SJSA1 (cell line): Measurements from ENCODE around the gene GPC1. TPM values are rescaled to one million over a fixed set of nuclear protein-coding genes. Genes with fewer than 3 reads are reported as not detected.

Experiments used
- DNase-seq, 2 experiments: peaks; one replicate each; pipeline ENCODE4 v3.0.0-alpha.2; 2015 to 2020; ENCODE audit warnings: low spot score in 2 of 2, low read depth in 1 of 2
- H3K27ac ChIP-seq: fragments of 250-450 bp; sonication (Bioruptor Pico); 2 replicates; pipeline ENCODE4 v1.5.1; 2020; ENCODE audit warnings: mild to moderate bottlenecking, moderate library complexity
- H3K27me3 ChIP-seq: fragments of 250-450 bp; sonication (Bioruptor Pico); replicated peaks from 2 replicates; pipeline ENCODE4 v1.5.1; 2020; ENCODE audit warnings: mild to moderate bottlenecking, moderate library complexity
- H3K36me3 ChIP-seq: fragments of 250-450 bp; sonication (Bioruptor Pico); 2 replicates; pipeline ENCODE4 v1.5.1; 2020; ENCODE audit warnings: mild to moderate bottlenecking
- H3K4me1 ChIP-seq: fragments of 250-450 bp; sonication (Bioruptor Pico); replicated peaks from 2 replicates; pipeline ENCODE4 v1.6.1; 2021; ENCODE audit warnings: mild to moderate bottlenecking
- H3K4me3 ChIP-seq: fragments of 250-450 bp; sonication (Bioruptor Pico); 2 replicates; pipeline ENCODE4 v1.5.1; 2020; ENCODE audit warnings: mild to moderate bottlenecking
- H3K9me3 ChIP-seq: fragments of 250-450 bp; sonication (Bioruptor Pico); replicated peaks from 2 replicates; pipeline ENCODE4 v1.5.1; 2020; ENCODE audit warnings: mild to moderate bottlenecking
- total RNA-seq: library from RNA; depleted of rRNA; stranded (reverse); fragments of >200 nt; shearing (Covaris generic); gene quantifications from 2 replicates; pipeline ENCODE4 v1.2.3, GENCODE V29; 2014

Gene GPC1
- total RNA-seq, 1 experiment from 2014 or later = 63.4 TPM

DNA sequence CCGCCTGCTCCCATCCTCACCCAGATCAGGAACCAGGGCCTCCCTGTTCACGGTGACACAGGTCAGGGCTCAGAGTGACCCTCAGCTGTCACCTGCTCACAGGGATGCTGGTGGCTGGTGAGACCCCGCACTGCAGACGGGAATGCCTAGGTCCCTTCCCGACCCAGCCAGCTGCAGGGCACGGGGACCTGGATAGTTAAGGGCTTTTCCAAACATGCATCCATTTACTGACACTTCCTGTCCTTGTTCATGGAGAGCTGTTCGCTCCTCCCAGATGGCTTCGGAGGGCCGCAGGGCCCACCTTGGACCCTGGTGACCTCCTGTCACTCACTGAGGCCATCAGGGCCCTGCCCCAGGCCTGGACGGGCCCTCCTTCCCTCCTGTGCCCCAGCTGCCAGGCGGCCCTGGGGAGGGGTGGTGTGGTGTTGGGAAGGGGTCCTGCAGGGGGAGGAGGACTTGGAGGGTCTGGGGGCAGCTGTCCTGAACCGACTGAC lies 31.7 kb downstream of the GPC1 start:
- Histone ChIP-seq H3K4me3 (no peak overlapping the region), H3K27me3 (peaks cover 5% of the 10 kb centered on the region; the same call in 1 of the 2 replicates), H3K36me3 (peaks cover 15% of the 10 kb centered on the region), H3K9me3 (no peaks in the 10 kb centered on the region), H3K4me1 (no peaks in the 10 kb centered on the region), H3K27ac (no peak overlapping the region)
- peak in 1 of 2 experiments; percentile 39 for DNase-seq

DNA sequence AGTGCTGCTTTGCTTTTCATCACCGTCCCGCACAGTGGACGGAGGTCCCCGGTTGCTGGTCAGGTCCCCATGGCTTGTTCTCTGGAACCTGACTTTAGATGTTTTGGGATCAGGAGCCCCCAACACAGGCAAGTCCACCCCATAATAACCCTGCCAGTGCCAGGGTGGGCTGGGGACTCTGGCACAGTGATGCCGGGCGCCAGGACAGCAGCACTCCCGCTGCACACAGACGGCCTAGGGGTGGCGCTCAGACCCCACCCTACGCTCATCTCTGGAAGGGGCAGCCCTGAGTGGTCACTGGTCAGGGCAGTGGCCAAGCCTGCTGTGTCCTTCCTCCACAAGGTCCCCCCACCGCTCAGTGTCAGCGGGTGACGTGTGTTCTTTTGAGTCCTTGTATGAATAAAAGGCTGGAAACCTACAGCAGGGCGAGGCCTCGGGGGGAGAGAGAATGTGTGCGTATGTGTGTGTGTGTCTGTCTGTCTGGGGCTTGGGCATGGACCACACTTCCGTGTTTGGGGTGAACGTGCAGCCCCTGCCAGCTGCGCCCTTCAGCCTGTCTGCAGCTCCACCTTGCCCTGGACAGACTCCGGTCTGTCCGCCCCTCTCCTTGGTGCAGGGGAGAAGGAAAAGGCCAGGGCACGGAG lies 32.3 kb downstream of the GPC1 start:
- no peak overlapping the region for H3K27ac ChIP-seq
- peaks cover 14% of the 10 kb centered on the region for H3K36me3 ChIP-seq
- no peaks in the 10 kb centered on the region for H3K4me1 ChIP-seq
- no peak overlapping the region for H3K4me3 ChIP-seq
- no peak for DNase-seq
- no peaks in the 10 kb centered on the region for H3K9me3 ChIP-seq
- peaks cover 5% of the 10 kb centered on the region; the same call in 1 of the 2 replicates for H3K27me3 ChIP-seq

DNA sequence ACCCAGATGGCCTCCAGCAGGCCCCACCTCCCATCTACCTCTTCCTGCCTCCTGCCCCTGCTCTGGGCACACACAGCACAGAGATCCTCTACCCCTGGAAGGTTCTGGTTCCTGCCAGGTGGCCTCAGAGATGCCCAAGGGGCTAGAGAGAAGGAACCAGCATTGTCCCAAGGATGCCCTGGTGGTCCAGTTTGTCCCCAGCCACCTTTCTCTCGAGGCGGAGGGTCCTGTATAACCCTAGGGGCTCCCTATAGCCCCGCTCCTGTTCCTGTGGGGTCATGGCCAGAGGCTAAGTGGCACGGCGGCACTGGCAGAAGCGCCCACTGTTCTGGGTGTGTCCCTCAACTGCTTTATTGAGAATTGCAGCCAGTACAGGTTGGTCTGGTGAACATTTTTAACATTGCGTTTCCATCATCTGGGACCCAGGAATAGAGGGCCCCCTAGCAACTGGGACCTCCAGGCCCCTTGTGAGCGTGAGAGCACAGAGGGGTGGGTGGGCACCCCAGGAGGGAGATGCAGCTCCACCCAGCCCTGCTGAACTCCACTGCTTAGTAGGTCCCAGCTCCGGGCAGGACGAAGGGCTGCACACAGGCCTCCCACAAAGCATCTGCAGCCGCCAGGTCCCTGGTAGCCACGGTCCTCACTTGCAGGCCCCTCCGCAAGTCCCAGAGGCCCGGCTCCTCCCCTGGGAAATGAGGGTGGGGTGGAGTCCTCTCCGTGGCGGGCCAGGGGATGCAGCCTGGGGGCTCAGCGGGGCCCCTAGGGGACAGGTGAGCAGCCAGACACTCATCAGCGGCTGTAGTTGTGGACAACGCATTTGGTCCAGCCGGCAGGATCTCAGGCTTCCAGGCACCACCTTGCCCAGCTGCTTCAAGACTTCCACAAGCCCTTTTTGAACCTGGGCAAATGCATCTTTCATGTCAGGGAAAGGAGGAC lies 33.1 kb downstream of the GPC1 start:
- Histone ChIP-seq H3K9me3 (peaks cover 2% of the 10 kb centered on the region; the same call in 1 of the 2 replicates), H3K27me3 (peaks cover 5% of the 10 kb centered on the region; the same call in 1 of the 2 replicates), H3K36me3 (peaks cover 14% of the 10 kb centered on the region), H3K4me3 (no peak overlapping the region), H3K27ac (no peak overlapping the region), H3K4me1 (no peaks in the 10 kb centered on the region)
- peak in 1 of 2 experiments; percentile 40 for DNase-seq

DNA sequence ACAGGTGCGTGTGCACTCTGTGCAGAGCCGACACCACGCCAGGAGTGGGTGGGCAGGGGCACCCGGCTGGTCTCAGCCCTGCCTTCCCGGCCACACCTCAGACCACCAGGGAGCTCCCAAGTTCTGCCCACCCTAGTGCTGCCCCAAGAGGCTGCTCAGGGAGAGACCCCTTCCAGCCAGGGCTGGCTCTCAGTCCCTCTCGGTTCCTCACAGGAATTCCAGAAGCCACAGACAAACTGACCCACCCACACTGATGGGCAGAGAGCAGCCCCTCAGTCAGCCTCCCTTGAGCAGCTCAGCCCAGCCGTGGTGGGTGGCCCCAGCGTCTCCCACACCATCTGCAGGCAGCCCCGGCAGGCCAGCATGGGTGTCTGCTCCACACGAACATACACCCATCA lies 33.8 kb downstream of the GPC1 start:
- H3K4me3 ChIP-seq = no peak overlapping the region
- H3K27ac ChIP-seq = no peak overlapping the region
- peaks cover 7% of the 10 kb centered on the region for H3K36me3 ChIP-seq
- H3K27me3 ChIP-seq = peaks cover 5% of the 10 kb centered on the region; the same call in 1 of the 2 replicates
- DNase-seq = peak in 1 of 2 experiments; percentile 41
- no peaks in the 10 kb centered on the region for H3K4me1 ChIP-seq
- peaks cover 5% of the 10 kb centered on the region; the same call in 1 of the 2 replicates for H3K9me3 ChIP-seq

DNA sequence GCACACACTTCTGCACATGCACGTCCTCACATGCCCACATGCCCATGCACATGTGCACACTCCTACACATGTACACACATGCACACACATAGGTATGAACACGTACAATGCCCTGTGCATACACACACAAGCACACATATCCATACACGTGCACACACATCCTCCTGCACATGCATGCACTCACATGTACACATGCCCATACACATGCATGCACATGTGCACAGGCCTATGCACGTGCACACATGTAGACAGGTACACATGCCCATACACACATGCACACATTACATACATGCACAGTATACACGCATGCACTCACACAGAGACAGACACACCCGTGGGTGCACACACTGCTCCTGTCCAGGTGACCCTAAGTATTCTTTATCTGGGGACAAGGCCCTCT lies 34.3 kb downstream of the GPC1 start:
- DNase-seq = no peak
- peaks cover 7% of the 10 kb centered on the region for H3K36me3 ChIP-seq
- H3K27me3 ChIP-seq = peaks cover 5% of the 10 kb centered on the region; the same call in 1 of the 2 replicates
- no peaks in the 10 kb centered on the region for H3K4me1 ChIP-seq
- H3K4me3 ChIP-seq = no peak overlapping the region
- peaks cover 9% of the 10 kb centered on the region; the same call in 1 of the 2 replicates for H3K9me3 ChIP-seq
- no peak overlapping the region for H3K27ac ChIP-seq

DNA sequence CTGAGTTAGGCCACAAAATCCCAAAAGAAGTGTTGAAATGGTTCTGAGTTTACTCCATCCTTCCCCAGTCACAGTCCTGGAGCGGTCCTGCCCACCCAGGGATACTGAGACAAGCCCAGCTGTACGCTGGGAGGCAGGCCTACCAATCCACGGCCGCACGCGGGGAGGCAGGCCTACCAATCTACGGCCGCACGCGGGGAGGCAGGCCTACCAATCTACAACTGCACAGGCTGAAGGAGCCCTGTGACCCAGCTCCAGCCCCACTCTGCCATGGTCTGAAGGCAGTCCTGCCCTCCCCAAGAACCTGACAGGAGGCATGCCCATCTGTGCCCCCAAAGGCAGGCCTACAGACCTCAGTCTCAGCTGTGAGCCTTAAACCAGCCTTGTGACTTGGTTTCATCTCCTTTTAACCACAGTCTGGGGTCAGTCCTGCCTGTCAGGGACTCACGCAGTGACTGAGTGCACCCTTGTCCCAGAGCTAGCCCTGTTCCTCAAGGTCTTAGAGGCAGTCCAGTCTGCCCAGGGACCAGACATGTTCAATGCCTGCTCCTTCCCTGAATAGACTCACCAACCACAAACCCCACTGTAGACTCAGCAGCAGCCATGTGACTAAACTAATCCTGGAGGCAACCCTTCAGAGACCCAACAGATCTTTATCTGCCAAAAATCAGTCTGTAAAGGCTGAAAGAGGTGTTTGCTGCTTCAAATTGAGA lies 36.8 kb downstream of the GPC1 start:
- H3K36me3 ChIP-seq = no peaks in the 10 kb centered on the region; the same call in 1 of the 2 replicates
- H3K27me3 ChIP-seq = peaks cover 5% of the 10 kb centered on the region; the same call in 1 of the 2 replicates
- H3K4me3 ChIP-seq = no peak overlapping the region
- no peak for DNase-seq
- H3K27ac ChIP-seq = no peak overlapping the region
- peaks cover 13% of the 10 kb centered on the region; the same call in 1 of the 2 replicates for H3K9me3 ChIP-seq
- no peaks in the 10 kb centered on the region for H3K4me1 ChIP-seq

DNA sequence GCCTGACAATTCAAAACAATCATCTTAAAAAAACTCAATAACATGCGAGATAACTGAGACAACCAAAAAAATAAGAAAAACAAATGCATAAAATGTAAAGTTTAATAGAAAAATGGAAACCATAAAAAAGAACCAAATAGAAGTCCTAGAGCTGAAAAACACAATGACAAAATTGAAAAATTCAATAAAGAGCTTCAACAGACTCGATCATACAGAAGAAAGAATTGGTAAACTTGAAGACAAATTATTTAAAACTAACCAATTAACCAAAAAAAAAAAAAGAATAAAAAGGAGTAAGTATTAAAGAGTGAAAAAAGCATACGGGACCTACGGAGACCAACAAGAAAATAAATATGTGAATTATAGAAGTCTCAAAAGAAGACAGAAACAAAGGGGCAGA lies 37.7 kb downstream of the GPC1 start:
- no peak for DNase-seq
- H3K9me3 ChIP-seq = peaks cover 13% of the 10 kb centered on the region; the same call in 1 of the 2 replicates
- H3K27ac ChIP-seq = no peak overlapping the region
- peaks cover 5% of the 10 kb centered on the region; the same call in 1 of the 2 replicates for H3K27me3 ChIP-seq
- H3K36me3 ChIP-seq = no peaks in the 10 kb centered on the region; the same call in 1 of the 2 replicates
- no peaks in the 10 kb centered on the region for H3K4me1 ChIP-seq
- H3K4me3 ChIP-seq = no peak overlapping the region

DNA sequence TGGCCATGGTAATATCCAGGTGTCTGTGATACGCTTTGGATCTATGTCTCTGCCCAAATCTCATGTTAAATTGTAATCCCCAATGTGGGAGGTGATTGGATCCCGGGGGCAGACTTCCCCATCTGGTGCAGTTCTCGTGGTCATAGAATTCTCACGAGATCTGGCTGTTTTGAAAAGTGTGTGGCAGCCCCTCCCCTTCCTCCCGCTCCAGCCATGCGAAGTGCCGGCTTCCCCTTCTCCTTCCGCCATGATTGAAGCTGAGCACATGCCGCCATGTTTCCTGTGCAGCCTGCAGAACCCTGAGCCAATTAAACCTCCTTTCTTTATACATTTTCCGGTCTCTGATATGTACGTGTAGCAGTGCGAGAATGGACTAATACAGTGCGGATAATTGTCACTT lies 42.5 kb downstream of the GPC1 start:
- Histone ChIP-seq H3K4me3 (no peak overlapping the region), H3K27me3 (no peaks in the 10 kb centered on the region), H3K27ac (no peak overlapping the region), H3K4me1 (no peaks in the 10 kb centered on the region), H3K36me3 (no peaks in the 10 kb centered on the region; the same call in 1 of the 2 replicates), H3K9me3 (peaks cover 13% of the 10 kb centered on the region; the same call in 1 of the 2 replicates)
- no peak for DNase-seq

DNA sequence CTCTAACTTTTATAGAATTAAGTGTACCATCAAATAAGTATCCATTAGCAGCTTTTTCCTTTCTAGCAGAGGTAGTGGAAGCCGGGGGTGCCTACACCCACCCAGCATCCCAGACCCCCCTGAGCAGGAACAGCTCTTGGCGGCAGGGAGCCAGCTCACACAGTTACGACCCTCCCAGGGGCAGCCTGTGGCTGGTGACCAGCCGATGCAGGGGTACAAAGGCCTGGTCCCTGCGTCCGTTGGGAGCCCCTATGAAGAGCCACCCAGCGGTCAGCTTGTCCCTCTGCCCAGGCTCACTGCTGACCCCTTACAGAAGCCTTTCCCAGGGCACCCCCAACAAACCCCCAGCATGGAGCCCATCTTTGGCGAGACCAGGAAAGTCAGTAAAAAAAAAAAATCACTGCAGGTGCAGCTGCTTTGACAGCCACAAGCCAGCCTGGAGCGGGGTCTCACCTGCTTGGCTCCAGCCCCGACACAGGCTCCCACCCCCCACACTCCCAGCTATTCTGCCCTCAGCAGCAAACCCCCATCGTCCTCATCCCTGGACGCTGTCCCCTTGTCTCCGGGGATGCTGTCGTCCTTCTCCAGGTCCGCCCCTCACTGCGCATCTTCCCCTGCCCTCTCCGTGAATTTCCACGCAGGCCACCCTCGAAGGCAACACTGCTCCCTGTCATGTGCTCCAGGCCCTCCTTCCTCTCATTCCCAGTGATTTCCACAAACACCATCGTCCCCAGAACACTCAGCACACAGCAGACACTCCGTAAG lies 43.1 kb downstream of the GPC1 start:
- H3K36me3 ChIP-seq = no peaks in the 10 kb centered on the region; the same call in 1 of the 2 replicates
- no peak for DNase-seq
- H3K27ac ChIP-seq = no peak overlapping the region
- peaks cover 12% of the 10 kb centered on the region; the same call in 1 of the 2 replicates for H3K9me3 ChIP-seq
- H3K4me1 ChIP-seq = no peaks in the 10 kb centered on the region
- H3K4me3 ChIP-seq = no peak overlapping the region
- H3K27me3 ChIP-seq = no peaks in the 10 kb centered on the region

DNA sequence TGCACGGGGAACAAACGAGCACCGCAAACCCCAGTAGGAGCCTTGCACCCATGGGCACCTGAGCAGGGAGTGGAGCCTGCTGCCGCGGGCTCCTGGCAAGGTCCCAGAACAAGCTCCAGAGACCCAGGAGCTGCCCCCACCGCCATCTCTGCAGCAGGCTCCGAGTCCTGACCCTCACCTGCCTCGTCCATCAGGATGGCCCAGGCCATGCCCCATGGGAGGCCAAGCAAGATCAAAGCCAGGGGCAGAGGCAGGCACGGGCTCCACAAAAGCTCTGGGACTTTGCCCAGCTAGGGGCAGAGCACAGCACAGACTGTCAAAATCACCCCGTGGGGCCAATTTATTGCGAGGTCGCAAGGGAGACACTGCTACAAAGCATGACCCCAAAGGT lies 43.6 kb downstream of the GPC1 start:
- no peak for DNase-seq
- H3K36me3 ChIP-seq = no peaks in the 10 kb centered on the region; the same call in 1 of the 2 replicates
- no peak overlapping the region for H3K27ac ChIP-seq
- no peak overlapping the region for H3K4me3 ChIP-seq
- H3K27me3 ChIP-seq = no peaks in the 10 kb centered on the region
- H3K4me1 ChIP-seq = no peaks in the 10 kb centered on the region
- 0 out of 2 replicates have a peak, but pooled peaks cover 8% of the 10 kb centered on the region for H3K9me3 ChIP-seq

DNA sequence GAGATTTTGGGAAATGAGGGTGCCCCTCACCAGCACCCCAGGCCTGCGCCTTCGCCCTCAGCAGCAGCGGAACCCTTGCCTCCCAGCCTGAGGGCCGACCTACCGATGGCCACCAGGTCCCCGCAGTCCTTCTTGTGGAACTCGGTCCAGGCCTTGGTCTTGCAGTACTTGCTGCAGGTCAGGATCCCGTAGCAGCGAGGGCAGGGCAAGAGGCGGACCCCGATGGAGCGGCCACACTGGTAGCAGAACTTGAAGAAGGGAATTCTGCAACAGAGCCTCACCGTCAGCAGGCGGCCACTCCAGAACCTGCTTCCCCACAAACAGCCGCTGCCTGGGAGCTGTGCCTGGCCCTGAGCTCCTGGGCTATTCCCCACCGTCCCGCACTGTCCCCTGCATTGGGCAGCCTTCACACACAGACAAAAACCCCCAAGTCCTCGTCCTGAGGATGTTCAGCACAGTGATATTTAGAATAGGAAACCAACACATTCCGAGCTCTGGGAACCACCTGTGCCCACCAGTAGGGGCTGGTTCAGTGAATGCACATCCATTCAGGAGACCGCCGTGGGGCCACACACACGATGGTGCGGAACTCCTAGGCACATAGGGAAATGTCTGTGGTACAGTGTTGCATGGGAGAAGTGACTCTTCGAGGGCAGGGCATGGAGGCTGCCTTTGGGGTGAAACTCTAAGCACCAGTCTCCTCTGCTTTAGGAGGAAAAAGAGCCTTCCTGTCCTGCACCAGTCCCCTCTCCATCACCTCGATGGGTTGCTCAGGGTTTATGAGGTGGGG lies 45.6 kb downstream of the GPC1 start:
- no peaks in the 10 kb centered on the region for H3K4me1 ChIP-seq
- H3K27ac ChIP-seq = no peak overlapping the region
- 0 out of 2 replicates have a peak, but pooled peaks cover 3% of the 10 kb centered on the region for H3K9me3 ChIP-seq
- H3K4me3 ChIP-seq = no peak overlapping the region
- no peaks in the 10 kb centered on the region for H3K27me3 ChIP-seq
- DNase-seq = no peak
- no peaks in the 10 kb centered on the region for H3K36me3 ChIP-seq

DNA sequence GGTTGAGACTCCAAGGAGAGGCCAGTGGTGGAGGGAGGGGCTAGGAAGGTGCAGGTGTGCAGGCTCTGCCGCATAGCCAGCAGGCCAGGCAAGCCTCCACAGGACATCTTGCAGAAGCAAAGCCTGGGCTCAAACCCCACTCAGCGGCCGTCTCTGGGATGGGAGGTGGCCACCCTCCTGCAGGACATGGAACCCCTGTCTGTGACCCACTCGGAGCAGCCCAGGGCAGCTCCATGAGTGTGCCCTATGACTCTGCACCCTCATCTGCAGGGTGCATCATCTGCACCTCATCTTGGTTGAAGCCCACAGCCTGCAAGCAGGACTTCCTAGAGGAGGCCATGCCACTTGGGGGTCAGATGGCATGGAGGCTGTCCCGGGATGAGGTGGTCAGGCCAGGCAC lies 46.3 kb downstream of the GPC1 start:
- Histone ChIP-seq H3K27ac (no peak overlapping the region), H3K4me3 (no peak overlapping the region), H3K36me3 (no peaks in the 10 kb centered on the region)

More for the DNA sequence above, 46.3 kb downstream of the GPC1 start:
- Histone ChIP-seq H3K9me3 (no peaks in the 10 kb centered on the region), H3K4me1 (no peaks in the 10 kb centered on the region), H3K27me3 (no peaks in the 10 kb centered on the region)
- DNase-seq = no peak
